ENCODE data around the gene SIRT1. TPM values are rescaled to one million over a fixed set of nuclear protein-coding genes. Genes with fewer than 3 reads are reported as not detected.
"Not testable (repeated sequence)": the region's sequence is repeated elsewhere in the genome, so short reads cannot be mapped to it uniquely, and the experiment has no call there.

SIRT1 gene
- 17.2 TPM for total RNA-seq

DNA sequence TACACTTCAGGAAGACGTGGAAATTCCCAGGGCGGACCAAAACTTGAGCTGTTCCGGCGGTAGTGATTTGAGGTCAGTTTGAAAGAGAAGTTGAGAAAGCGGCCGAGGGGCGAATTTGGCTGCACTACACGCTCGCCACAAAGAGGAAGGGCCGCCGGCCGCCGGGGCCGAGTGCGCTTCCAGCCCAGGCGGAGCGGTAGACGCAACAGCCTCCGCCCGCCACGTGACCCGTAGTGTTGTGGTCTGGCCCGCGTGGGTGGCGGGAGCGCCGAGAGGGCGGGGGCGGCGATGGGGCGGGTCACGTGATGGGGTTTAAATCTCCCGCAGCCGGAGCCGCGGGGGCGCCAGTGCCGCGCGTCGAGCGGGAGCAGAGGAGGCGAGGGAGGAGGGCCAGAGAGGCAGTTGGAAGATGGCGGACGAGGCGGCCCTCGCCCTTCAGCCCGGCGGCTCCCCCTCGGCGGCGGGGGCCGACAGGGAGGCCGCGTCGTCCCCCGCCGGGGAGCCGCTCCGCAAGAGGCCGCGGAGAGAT lies at the start of gene SIRT1:
Gene SIRT1 (plus strand): TSS at position 344 of the 529 bp plus-strand sequence. CDS start 66 bp downstream, at position 410.
- Histone ChIP-seq H3K9ac (ENCODE audit: low read depth in 1 of 3, low read length in 3 of 3) (peak within 1 kb of the TSS; percentile 84 to 95 (median 87)), H3K4me1 (ENCODE audit: control insufficient read depth in 3 of 3, insufficient read depth in 3 of 3, low read length in 3 of 3) (peaks cover 6 to 11% (median 9%) of the 10 kb centered on the region in 3 donors), H3K4me3 (ENCODE audit: low read length in 3 of 3) (peak within 1 kb of the TSS; percentile 81 to 87 (median 84)), H3K27me3 (ENCODE audit: control insufficient read depth in 3 of 3, insufficient read depth in 3 of 3, low read length in 3 of 3) (no peaks in the 10 kb centered on the region), H3K9me3 (ENCODE audit: control insufficient read depth in 3 of 3, low read length in 3 of 3) (no peaks in the 10 kb centered on the region), H3K36me3 (ENCODE audit: control insufficient read depth in 3 of 3, insufficient read depth in 3 of 3, low read length in 3 of 3) (peaks cover 2 to 18% (median 18%) of the 10 kb centered on the region in 3 donors), H3K27ac (ENCODE audit: low read depth, low read length) (peak within 1 kb of the TSS; percentile 91)

DNA sequence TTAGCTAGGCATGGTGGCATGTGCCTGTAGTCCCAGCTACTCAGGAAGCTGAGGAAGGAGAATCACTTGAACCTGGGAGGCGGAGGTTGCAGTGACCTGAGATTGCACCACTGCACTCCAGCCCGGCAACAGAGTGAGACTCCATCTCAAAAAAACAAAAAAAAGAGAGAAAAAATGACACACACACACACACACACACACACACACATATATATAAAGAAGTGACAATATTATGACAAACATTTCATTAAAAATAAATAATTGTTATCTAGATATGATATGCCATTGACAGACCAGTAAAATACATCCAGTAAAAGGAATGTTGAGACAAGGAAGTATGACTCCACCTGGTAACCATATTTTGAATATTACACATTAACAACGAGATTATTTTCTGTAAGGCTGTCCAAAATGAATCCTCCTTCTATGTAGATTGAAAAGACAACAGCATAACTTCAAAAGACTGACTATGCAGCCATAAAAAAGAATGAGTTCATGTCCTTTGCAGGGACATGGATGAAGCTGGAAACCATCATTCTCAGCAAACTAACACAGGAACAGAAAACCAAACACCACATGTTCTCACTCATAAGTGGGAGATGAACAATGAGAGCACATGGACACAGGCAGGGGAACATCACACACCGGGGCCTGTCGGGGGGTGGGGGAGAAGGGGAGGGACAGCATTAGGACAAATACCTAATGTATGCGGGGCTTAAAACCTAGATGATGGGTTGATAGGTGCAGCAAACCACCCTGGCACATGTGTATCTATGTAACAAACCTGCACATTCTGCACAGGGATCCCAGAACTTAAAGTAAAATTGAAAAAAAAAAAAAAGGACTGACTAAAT lies 48.7 kb upstream of the SIRT1 start:
- H3K27me3 ChIP-seq (ENCODE audit: control insufficient read depth in 3 of 3, insufficient read depth in 3 of 3, low read length in 3 of 3); H3K4me1 ChIP-seq (ENCODE audit: control insufficient read depth in 3 of 3, insufficient read depth in 3 of 3, low read length in 3 of 3); H3K9me3 ChIP-seq (ENCODE audit: control insufficient read depth in 3 of 3, low read length in 3 of 3); H3K36me3 ChIP-seq (ENCODE audit: control insufficient read depth in 3 of 3, insufficient read depth in 3 of 3, low read length in 3 of 3); H3K27ac ChIP-seq (ENCODE audit: low read depth, low read length); H3K4me3 ChIP-seq (ENCODE audit: low read length in 3 of 3); H3K9ac ChIP-seq (ENCODE audit: low read depth in 1 of 3, low read length in 3 of 3): not testable (repeated sequence)

DNA sequence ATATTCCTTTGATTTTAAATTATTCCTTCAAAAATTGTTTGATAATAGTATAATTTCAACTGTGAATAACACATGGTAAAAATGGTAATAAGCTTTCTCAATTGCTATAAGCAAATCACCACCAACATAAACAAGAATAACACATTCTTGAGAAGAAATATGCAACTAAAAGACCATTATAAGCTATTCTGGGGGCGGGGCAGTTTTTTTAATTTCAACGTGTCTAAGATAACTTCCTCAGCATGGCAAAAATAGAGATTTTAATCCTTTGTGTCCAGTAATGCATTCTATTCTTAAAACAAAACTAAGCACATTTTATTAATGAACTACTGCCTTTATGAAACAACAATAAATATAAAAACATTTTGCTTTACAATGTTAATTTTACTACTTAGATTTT lies 48.0 kb upstream of the SIRT1 start:
- Histone ChIP-seq H3K36me3 (ENCODE audit: control insufficient read depth in 3 of 3, insufficient read depth in 3 of 3, low read length in 3 of 3) (no peaks in the 10 kb centered on the region), H3K27ac (ENCODE audit: low read depth, low read length) (no peak overlapping the region), H3K9me3 (ENCODE audit: control insufficient read depth in 3 of 3, low read length in 3 of 3) (peaks cover 0 to 3% (median 0%) of the 10 kb centered on the region in 3 donors), H3K9ac (ENCODE audit: low read depth in 1 of 3, low read length in 3 of 3) (no peak overlapping the region), H3K27me3 (ENCODE audit: control insufficient read depth in 3 of 3, insufficient read depth in 3 of 3, low read length in 3 of 3) (no peaks in the 10 kb centered on the region), H3K4me1 (ENCODE audit: control insufficient read depth in 3 of 3, insufficient read depth in 3 of 3, low read length in 3 of 3) (no peaks in the 10 kb centered on the region), H3K4me3 (ENCODE audit: low read length in 3 of 3) (no peak overlapping the region)

DNA sequence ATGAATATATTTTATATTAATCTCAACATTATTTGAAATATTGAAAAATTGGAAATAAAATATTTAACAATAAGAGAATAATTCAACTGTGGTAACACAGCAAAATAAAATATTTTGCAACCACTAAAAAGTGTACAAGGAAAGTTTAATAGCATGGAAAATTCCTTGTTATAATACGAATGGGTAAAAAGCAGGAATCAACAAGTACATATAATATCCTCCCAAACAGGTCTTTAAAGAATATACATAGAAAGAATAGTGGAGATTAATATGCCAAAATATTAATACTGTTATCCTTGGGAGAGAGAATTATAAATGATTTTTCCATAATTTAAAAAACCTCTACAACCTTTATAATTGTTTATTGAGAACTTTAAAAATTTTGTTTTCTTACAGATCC lies 47.5 kb upstream of the SIRT1 start:
- Histone ChIP-seq H3K4me3 (ENCODE audit: low read length in 3 of 3) (peak overlapping the region in 1 of 3 donors; percentile 83), H3K27me3 (ENCODE audit: control insufficient read depth in 3 of 3, insufficient read depth in 3 of 3, low read length in 3 of 3) (no peaks in the 10 kb centered on the region), H3K4me1 (ENCODE audit: control insufficient read depth in 3 of 3, insufficient read depth in 3 of 3, low read length in 3 of 3) (no peaks in the 10 kb centered on the region), H3K9ac (ENCODE audit: low read depth in 1 of 3, low read length in 3 of 3) (peak overlapping the region; percentile 46 to 57 (median 50)), H3K9me3 (ENCODE audit: control insufficient read depth in 3 of 3, low read length in 3 of 3) (peaks cover 0 to 3% (median 0%) of the 10 kb centered on the region in 3 donors), H3K36me3 (ENCODE audit: control insufficient read depth in 3 of 3, insufficient read depth in 3 of 3, low read length in 3 of 3) (no peaks in the 10 kb centered on the region), H3K27ac (ENCODE audit: low read depth, low read length) (no peak overlapping the region)

DNA sequence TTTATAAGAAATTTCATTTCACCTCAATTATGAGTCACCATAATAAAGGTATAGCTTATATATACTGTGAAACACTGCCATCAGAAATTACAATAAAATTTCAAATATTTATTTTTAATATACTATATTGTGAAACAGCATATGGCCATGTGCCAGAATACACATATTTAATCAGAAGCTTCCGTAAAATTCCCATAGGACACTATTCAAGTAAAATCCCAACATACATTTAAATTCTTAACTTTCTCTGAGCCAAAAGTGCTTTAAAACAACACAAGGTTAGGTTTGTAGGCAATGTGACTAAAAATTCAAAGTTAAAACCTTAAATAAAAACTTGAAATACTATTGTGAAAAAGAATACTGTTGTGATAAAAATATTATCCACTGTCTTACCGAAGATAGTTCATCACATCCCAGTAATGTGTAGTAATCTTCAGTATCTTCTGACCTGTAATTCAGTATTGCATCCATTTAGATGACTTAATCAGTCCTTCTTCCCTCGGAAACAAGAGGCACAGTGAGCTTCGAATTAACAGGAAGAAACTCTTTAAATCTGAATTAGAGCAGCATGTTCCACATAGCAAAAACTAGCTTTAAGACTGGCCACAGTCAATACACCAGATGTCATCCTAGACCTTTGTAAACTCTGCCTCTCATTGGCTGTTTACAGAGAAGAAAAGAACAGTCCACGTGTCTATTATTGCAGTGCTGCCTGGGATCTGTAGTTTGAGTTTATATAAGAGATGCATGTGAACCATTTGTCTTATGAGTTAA lies 46.7 kb upstream of the SIRT1 start, which contains the start of gene DNAJC12:
Gene DNAJC12 (minus strand): TSS at position 648 of the 774 bp plus-strand sequence. CDS start 177 bp downstream, at position 471.
- Histone ChIP-seq H3K4me1 (ENCODE audit: control insufficient read depth in 3 of 3, insufficient read depth in 3 of 3, low read length in 3 of 3) (no peaks in the 10 kb centered on the region), H3K9ac (ENCODE audit: low read depth in 1 of 3, low read length in 3 of 3) (peak within 1 kb of the TSS; percentile 50 to 71 (median 69)), H3K9me3 (ENCODE audit: control insufficient read depth in 3 of 3, low read length in 3 of 3) (peaks cover 0 to 3% (median 0%) of the 10 kb centered on the region in 3 donors), H3K27ac (ENCODE audit: low read depth, low read length) (no peak within 1 kb of the TSS), H3K27me3 (ENCODE audit: control insufficient read depth in 3 of 3, insufficient read depth in 3 of 3, low read length in 3 of 3) (no peaks in the 10 kb centered on the region), H3K36me3 (ENCODE audit: control insufficient read depth in 3 of 3, insufficient read depth in 3 of 3, low read length in 3 of 3) (no peaks in the 10 kb centered on the region), H3K4me3 (ENCODE audit: low read length in 3 of 3) (peak within 1 kb of the TSS; percentile 64 to 83 (median 76))

DNA sequence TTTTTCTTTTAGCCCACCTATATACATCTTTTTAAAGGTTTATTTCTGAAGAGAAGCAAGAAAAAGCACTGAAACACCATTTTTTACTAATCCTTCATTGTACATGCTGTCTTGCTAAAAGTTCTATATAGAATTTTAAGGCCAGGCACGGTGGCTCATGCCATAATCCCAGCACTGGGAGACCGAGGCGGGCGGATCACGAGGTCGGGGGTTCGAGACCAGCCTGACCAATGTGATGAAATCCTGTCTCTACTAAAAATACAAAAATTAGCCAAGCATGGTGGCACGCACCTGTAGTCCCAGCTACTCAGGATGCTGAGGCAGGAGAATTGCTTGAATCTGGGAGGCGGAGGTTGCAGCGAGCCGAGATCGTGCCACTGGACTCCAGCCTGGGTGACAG lies 44.9 kb upstream of the SIRT1 start:
- not testable (repeated sequence) for H3K9ac ChIP-seq (ENCODE audit: low read depth in 1 of 3, low read length in 3 of 3); H3K27ac ChIP-seq (ENCODE audit: low read depth, low read length); H3K36me3 ChIP-seq (ENCODE audit: control insufficient read depth in 3 of 3, insufficient read depth in 3 of 3, low read length in 3 of 3); H3K4me1 ChIP-seq (ENCODE audit: control insufficient read depth in 3 of 3, insufficient read depth in 3 of 3, low read length in 3 of 3); H3K4me3 ChIP-seq (ENCODE audit: low read length in 3 of 3); H3K27me3 ChIP-seq (ENCODE audit: control insufficient read depth in 3 of 3, insufficient read depth in 3 of 3, low read length in 3 of 3); H3K9me3 ChIP-seq (ENCODE audit: control insufficient read depth in 3 of 3, low read length in 3 of 3)

DNA sequence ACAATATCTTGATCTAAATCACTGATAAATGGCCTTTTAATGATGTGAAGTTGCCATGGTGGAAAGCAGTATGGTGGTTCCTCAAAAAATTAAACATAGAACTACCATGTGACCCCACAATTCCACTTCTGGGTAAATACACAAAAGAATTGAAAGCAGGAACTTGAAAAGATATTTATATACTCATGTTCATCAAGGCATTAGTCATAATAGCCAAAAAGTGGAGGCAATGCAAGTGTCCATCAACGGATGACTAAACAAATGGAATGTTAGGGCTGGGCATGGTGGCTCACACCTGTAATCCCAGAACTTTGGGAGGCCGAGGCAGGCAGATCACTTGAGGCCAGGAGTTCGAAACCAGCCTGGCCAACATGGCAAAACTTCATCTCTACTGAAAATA lies 44.5 kb upstream of the SIRT1 start:
- Histone ChIP-seq H3K36me3 (ENCODE audit: control insufficient read depth in 3 of 3, insufficient read depth in 3 of 3, low read length in 3 of 3) (no peaks in the 10 kb centered on the region), H3K27me3 (ENCODE audit: control insufficient read depth in 3 of 3, insufficient read depth in 3 of 3, low read length in 3 of 3) (no peaks in the 10 kb centered on the region), H3K4me1 (ENCODE audit: control insufficient read depth in 3 of 3, insufficient read depth in 3 of 3, low read length in 3 of 3) (no peaks in the 10 kb centered on the region), H3K9ac (ENCODE audit: low read depth in 1 of 3, low read length in 3 of 3) (no peak overlapping the region), H3K9me3 (ENCODE audit: control insufficient read depth in 3 of 3, low read length in 3 of 3) (peaks cover 0 to 3% (median 0%) of the 10 kb centered on the region in 3 donors), H3K4me3 (ENCODE audit: low read length in 3 of 3) (no peak overlapping the region), H3K27ac (ENCODE audit: low read depth, low read length) (no peak overlapping the region)

DNA sequence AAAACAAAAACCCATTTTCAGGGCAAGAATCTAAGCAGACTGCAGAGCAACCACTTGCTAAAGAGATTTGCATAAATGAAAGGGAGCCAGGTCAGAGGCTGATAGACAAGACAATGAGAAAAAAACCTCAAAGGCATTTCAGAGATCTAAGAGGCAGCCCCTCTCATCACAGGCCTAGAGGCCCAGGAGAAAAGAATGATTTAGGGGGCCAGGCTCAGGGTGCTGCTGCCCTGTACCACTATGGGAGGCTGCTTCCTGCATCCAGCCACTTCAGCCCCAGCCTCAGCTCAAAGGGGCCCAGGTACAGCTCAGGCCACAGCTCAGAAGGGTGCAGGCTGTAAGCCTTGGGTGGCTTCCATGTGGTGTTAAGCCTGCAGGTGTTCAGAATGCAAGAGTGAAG lies 42.7 kb upstream of the SIRT1 start:
- H3K36me3 ChIP-seq (ENCODE audit: control insufficient read depth in 3 of 3, insufficient read depth in 3 of 3, low read length in 3 of 3) = no peaks in the 10 kb centered on the region
- peaks cover 0 to 3% (median 0%) of the 10 kb centered on the region in 3 donors for H3K9me3 ChIP-seq (ENCODE audit: control insufficient read depth in 3 of 3, low read length in 3 of 3)
- H3K4me3 ChIP-seq (ENCODE audit: low read length in 3 of 3) = no peak overlapping the region
- no peak overlapping the region for H3K27ac ChIP-seq (ENCODE audit: low read depth, low read length)
- H3K4me1 ChIP-seq (ENCODE audit: control insufficient read depth in 3 of 3, insufficient read depth in 3 of 3, low read length in 3 of 3) = no peaks in the 10 kb centered on the region
- H3K27me3 ChIP-seq (ENCODE audit: control insufficient read depth in 3 of 3, insufficient read depth in 3 of 3, low read length in 3 of 3) = no peaks in the 10 kb centered on the region
- no peak overlapping the region for H3K9ac ChIP-seq (ENCODE audit: low read depth in 1 of 3, low read length in 3 of 3)

DNA sequence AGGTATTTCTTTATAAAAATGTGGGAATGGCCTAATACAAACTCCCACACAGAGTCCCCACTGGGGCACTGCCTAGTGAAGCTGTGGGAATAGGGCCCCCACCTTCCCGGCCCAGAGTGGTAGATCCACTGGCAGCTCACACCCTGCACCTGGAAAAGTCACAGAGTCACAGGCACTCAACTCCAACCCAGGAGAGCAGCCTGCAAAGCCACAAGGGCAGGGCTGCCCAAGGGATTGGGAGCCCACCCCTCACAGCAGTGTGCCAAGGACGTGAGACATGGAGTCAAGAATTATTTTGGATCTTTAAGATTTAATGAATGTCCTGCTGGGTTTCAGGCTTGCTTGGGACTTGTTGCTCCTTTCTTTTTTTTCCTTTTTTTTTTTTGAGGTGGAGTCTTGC lies 41.2 kb upstream of the SIRT1 start:
- no peak overlapping the region for H3K4me3 ChIP-seq (ENCODE audit: low read length in 3 of 3)
- no peak overlapping the region for H3K9ac ChIP-seq (ENCODE audit: low read depth in 1 of 3, low read length in 3 of 3)
- H3K36me3 ChIP-seq (ENCODE audit: control insufficient read depth in 3 of 3, insufficient read depth in 3 of 3, low read length in 3 of 3) = no peaks in the 10 kb centered on the region
- no peak overlapping the region for H3K27ac ChIP-seq (ENCODE audit: low read depth, low read length)
- no peaks in the 10 kb centered on the region for H3K4me1 ChIP-seq (ENCODE audit: control insufficient read depth in 3 of 3, insufficient read depth in 3 of 3, low read length in 3 of 3)
- H3K9me3 ChIP-seq (ENCODE audit: control insufficient read depth in 3 of 3, low read length in 3 of 3) = peaks cover 0 to 3% (median 0%) of the 10 kb centered on the region in 3 donors
- H3K27me3 ChIP-seq (ENCODE audit: control insufficient read depth in 3 of 3, insufficient read depth in 3 of 3, low read length in 3 of 3) = no peaks in the 10 kb centered on the region

Measured in skeletal muscle tissue (tissue), 4 donors.